Activated T-helper 9 cell treated with anti-CD3 and anti-CD28 coated beads, Interleukin-2, amount 50 U/mL, for 16 hours (primary cell): Measurements from ENCODE around the gene KIF12.

Experiments
- DNase-seq: peaks from one replicate; pipeline ENCODE4 v3.0.0-alpha.2; 2020; ENCODE audit warnings: low read depth

The KIF12 gene

GRCh38 chr9:114105236-114105635 lies 6.1 kb upstream of the KIF12 start:
- DNase-seq, result no peak

GRCh38 chr9:114102484-114102883 lies 3.4 kb upstream of the KIF12 start:
- no peak for DNase-seq

GRCh38 chr9:114100536-114100935 lies 1.4 kb upstream of the KIF12 start:
- no peak for DNase-seq

GRCh38 chr9:114099669-114100270 lies 678 bp upstream of the KIF12 start:
- DNase-seq, result no peak

- no peak for DNase-seq
Measured at GRCh38 chr9:114098021-114098935, 814 bp downstream of the KIF12 start.

- DNase-seq, result no peak
Measured at GRCh38 chr9:114097613-114098020, 1.5 kb downstream of the KIF12 start.

- no peak for DNase-seq
Measured at GRCh38 chr9:114096866-114097612, 2.1 kb downstream of the KIF12 start.

GRCh38 chr9:114096041-114096511 lies 3.0 kb downstream of the KIF12 start:
- no peak for DNase-seq

- DNase-seq, result no peak
Measured at GRCh38 chr9:114094971-114095370, 4.1 kb downstream of the KIF12 start.

GRCh38 chr9:114093761-114094505 lies 5.2 kb downstream of the KIF12 start:
- DNase-seq, result no peak

GRCh38 chr9:114093031-114093471 lies 6.0 kb downstream of the KIF12 start:
- DNase-seq, result no peak

GRCh38 chr9:114092336-114092735 lies 6.8 kb downstream of the KIF12 start:
- DNase-seq, result no peak

- DNase-seq, result no peak
Measured at GRCh38 chr9:114091711-114092110, 7.4 kb downstream of the KIF12 start.

GRCh38 chr9:114090798-114091197 lies 8.3 kb downstream of the KIF12 start:
- DNase-seq, result no peak

GRCh38 chr9:114089206-114089840 lies 9.8 kb downstream of the KIF12 start:
- DNase-seq, result no peak

GRCh38 chr9:114088571-114089170 lies 10.4 kb downstream of the KIF12 start:
- DNase-seq, result no peak

- DNase-seq, result no peak
Measured at GRCh38 chr9:114087721-114088120, 11.4 kb downstream of the KIF12 start.

- DNase-seq, result no peak
Measured at GRCh38 chr9:114086607-114087006, 12.5 kb downstream of the KIF12 start.

GRCh38 chr9:114086009-114086408 lies 13.1 kb downstream of the KIF12 start:
- no peak for DNase-seq

- DNase-seq, result no peak
Measured at GRCh38 chr9:114085387-114085789, 13.7 kb downstream of the KIF12 start.
